ENCODE data around the gene SCARB1. TPM values are rescaled to one million over a fixed set of nuclear protein-coding genes. Genes with fewer than 3 reads are reported as not detected.

SCARB1 gene
- total RNA-seq, 1 experiment from 2014 or later: 27.3 TPM

DNA sequence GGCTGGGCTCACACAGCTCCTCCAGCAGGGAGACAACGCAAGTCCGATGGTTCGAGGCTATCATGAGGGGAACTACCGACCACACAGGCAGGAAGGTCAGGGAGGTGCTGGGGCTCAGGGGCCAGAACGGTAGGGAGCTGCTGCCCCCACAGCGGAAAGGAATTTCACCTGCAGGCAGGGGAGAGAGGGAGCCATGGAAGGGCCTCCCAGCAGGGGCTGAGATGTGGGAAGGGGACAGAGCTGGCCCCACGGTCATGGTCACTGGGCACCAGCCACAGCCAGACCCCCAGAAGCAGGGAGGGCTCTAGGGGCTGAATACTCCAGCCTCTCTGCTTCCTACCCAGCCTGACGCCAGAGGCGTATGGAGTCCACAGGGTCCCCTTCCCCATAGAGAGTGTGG, 103.1 kb downstream of the SCARB1 start:
- DNase-seq (ENCODE audit: low spot score): no peak

DNA sequence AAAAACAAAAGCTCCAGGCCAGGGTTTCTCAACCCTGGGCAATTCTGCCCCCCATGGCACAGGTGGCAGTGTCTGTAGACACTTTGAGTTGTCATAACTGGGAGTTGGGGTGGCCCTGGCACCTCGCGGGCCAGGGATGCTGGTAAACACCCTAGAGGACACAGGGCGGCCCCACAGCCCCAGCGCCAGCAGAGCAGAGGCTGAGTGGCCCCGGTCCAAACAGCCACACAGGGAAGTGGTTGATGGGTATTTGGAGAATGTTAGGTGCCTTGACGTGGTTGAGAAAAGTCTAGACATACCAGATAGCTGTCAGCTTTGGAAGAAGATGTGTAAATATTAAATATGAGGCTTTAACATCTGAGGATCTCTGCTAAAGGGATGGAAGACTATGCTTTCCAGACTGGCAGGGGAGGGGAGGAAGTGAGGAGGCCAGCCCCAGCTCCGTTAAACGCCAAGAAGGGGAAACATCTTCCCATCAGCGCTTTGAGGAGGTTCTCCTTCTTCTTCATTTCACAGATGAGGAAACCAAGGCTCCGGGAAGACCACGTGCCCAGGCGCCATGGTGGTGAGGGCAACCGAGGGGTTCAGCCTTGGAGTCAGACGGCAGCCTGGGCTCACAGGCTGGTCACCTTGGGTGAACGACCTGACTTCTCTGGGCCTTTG, 103.7 kb downstream of the SCARB1 start:
- DNase-seq (ENCODE audit: low spot score): no peak

DNA sequence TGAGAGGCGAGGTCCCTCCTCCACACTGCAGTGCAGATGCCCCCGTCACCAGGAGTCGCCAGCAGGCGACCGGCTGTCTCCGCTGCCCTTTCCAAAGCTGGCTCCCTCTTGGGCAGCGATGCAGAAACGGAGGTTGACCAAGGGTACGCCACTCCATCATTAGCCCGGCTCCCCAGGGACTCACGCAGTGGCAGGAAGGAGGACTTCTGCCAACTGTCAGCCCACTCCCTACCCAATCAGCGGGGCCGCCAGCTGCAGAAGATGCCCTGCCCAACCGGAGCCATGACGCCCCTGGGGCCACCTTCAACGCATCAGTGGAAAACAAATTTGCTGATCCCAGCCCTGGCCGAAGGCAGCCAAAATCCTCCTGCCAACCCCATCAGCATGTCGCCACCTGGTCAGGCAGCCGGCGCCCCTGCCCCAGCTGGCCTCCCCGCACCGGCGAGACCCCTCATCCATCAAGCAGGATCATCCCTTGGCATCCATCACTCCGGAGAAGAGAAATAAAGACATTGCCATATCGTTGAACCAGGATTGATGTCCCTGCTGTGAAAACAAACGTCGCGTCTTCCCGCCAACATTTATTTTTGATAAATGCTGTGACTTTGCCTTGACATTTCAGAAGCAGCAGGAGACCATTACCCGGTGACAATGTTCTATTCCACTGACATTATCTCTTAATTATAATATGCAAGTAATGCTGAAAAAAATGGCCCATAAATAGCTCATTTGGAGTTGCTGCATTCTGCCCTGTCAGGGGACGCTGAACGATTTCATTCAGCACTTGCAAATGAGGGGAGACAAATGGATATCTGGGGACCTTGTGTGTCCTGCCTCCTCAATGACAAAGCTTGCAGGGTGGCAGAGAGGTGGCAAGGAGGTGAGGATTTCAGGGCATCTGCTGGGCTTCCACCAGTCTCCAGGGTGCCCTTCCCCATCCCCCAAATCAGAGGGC, 105.1 kb downstream of the SCARB1 start:
- DNase-seq (ENCODE audit: low spot score): no peak

DNA sequence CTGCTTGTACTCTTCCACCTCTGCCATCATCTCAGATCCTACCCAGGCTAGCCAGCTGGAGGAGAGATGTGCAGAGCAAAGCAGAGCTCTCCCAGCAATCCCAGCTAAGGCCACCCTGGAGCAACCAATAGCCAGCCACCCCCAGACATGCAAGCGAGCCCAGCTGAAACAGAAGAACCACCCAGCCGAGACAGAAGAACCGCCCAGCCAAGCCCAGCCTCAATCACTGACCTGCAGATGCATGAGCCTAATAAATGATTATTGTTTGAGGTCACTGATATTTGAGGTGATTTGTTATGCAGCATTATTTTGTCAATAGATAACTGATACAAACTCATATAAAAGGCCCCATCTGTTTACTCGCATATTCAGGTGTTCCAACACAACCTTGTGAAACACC, 106.3 kb downstream of the SCARB1 start:
- DNase-seq (ENCODE audit: low spot score): no peak

DNA sequence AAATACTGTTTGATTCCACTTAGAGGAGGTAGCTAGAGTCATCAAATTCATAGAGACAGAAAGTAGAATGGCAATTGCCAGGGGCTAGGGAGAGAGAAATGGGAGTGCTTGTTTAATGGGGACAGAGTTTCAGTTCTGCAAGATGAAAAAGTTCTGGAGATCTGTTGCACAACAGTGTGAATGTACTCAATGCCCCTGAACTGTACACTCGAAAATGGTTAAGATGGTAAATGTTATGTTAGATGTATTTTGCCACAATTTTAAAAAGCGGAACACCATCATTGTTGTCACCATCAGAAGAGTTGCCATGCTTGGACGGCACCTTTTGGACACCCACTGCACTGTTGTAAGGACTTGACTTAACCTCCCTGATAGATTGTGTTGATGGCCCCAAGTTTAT, 106.9 kb downstream of the SCARB1 start:
- DNase-seq (ENCODE audit: low spot score): no peak

DNA sequence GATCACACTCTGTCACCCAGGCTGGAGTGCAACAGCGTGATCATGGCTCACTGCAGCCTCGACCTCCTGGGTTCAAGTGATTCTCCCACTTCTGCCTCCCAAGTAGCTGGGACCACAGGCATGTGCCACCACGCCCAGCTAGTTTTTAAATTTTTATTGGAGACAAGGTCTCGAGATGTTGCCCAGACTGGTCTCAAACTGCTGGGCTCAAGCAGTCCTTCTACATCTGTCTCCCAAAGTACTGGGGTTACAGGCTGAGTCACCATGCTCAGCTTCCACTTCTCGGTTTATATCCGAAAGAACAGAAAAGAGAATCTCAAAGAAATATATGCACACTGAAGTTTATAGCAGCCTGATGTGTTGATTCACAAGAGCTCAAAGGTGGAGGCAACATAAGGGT, 107.5 kb downstream of the SCARB1 start:
- DNase-seq (ENCODE audit: low spot score): no peak

DNA sequence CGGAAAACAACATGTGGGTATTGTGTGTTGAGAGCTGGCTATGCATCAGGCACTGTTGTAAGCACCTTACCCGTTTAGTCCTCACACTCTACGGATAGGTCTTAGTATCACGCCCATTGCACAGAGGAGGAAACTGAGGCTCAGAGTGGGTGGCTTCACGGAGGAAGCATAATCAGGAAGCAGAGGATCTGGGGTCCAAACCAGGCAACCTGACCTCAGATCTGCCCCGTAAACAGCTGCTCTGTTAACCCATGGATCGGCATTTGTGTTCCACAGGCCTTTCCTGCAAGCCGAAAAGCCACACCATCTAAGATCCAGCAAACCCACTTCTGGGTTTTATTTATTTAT, 107.9 kb downstream of the SCARB1 start:
- no peak for DNase-seq (ENCODE audit: low spot score)

DNA sequence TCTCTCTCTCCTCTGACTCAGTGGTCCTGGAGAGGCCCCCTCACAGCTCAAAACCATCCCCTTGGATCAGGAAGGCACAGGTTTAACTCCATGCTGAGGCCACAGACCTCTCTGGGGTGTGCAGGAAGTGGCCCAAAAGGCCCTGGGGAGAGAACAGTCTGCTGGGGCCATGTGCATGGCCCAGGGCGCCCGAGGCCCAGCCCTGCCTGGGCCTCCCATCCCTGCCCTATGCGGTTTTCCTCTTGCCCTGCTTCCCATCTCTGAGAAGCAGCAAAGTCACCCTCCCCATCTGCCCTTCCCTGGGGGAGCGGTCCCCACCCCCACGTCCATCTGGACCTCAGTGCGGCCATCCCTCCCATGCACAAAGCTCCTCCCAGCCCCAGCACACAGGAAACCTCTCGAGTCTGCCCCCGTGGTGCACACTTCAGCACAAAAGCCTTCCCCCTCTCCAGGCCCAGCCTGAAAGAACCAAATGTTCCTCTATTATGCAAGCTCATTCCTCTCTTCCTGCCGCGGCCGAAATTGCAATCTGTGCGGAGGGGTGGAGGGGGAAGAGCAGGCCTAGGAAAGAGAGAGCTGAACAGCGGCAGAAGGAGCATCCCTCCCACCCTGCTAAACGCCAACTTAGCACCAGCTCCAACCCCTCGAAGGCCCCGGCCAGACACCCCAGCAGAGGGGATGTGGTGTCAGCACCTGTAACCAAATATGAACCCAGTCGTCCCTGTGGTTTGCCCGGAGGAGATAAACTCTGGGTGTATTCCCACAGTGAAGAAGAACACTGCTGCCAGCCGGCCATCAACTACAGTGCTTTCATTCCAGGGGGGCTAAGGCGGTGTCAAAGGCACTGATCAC, 108.5 kb downstream of the SCARB1 start:
- DNase-seq (ENCODE audit: low spot score): no peak

DNA sequence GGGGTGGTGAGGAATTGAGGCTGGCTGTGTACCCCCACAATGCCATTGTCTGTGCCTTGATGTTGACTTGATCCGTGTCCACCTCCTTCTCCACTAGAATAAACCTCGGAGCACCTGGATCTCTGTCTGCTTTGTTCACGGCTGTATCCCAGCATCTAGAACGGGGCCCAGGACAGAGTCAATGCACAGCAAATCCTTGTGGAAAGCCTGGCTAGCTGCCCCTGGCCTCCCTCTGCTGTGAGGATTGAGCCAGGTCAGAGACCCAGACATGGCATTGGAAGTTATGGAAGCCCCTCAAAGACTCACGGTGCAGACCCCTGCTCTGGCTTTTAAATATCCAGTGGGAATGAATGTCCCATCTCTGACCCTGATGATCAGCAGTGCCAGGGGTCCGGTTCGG, 109.2 kb downstream of the SCARB1 start:
- no peak for DNase-seq (ENCODE audit: low spot score)

DNA sequence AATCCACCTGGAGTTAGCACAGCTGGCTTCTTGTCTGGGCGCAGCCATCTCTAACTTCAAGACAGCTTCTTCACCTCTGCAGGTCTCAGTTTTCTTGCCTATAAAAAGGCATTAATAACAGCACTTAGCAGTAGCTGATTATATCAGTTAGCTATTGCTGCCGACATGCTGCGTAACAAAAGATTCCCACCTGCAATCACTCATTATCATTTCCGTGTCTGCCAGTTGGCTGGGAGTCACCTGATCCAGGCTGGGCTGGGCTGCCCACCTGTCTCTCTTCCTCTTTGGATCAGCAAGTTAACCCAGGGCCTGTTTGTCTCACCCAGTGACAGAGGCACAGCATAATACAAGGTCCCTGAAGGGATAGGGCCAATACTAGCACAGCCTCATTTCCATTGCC, 109.7 kb downstream of the SCARB1 start:
- no peak for DNase-seq (ENCODE audit: low spot score)

DNA sequence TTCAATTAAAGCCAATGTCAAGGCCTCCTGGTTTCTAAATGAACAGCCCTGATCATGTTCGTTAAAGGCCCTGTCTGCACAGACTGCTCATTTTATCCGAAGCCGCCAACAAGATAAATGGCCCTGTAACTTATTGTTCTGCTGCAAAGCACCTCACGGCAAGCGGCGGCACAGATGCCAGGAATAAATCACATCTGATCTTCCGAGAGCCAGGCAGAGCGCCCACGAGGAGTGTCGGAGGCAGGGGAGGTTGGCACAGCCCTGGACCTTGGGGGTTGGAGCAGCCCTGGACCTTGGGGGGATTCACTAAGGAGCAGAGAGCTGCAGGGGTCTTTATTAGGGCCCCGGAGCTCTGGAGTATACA, 110.5 kb downstream of the SCARB1 start:
- no peak for DNase-seq (ENCODE audit: low spot score)

DNA sequence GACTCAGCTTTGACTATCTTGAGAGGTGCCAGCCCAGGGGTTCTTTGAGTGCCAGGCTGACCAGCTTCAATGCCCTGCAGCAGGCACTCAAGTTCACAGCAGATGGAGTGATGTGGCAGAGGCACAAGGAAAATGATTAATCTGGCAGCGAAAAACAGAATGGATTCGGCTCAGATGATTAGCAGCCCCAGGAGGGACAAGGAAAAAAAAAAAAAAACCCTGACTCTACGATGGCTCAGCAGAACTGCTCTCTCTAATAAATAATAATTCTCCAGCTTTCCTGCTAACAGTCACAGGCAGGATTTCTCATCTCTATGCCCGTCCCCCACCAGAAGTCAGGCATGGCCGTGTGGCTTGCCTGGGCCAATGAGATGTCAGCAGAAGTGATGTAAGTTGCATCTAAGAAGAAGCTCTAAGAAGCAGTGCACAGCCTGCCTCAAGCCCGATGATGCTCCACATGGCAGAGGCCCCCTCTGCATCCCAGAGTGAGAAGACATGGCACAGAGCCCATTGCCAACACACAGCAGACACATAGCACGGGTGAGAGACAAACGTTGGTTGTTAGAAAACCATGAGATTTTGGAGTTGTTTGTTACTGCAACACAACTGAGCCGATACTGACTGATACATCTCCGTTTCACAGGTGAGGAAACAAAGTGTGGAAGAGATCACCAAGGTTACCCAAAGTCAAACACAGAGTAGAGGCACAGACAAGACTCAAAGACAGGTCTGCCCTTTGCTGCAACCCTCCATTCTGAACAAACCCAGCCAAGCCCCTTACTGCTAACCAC, 111.0 kb downstream of the SCARB1 start:
- DNase-seq (ENCODE audit: low spot score): peak; percentile 37

DNA sequence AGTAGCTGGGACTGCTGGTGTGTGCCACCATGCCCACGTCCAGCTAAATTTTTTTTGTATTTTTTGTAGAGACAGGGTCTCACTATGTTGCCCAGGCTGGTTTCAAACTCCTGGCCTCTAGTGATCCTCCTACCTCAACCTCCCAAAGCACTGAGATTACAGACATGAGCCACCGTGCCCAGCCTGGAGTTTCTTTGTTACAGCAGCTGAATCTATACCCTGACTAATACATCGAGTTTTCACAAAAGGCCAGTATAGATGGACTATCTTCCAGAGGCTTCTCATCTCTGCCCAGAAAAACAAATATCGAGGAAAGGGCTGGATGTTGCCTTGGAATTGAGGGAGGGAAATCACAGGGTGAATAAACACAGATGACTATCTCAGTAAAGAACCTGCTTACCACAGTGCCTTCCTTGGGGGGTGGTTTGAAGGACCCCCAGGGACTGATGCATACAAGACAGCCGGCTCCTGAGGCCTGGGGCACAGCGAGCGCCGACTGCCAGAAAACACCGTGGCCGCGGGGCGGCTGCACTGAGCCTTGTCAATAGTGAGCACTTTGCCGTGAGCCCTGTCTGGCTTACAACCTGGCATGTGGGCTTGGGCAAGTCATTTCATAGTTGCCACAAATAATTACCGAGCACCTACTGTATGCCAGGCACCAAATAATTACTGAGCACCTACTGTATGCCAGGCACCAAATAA, 111.9 kb downstream of the SCARB1 start:
- DNase-seq (ENCODE audit: low spot score): no peak

DNA sequence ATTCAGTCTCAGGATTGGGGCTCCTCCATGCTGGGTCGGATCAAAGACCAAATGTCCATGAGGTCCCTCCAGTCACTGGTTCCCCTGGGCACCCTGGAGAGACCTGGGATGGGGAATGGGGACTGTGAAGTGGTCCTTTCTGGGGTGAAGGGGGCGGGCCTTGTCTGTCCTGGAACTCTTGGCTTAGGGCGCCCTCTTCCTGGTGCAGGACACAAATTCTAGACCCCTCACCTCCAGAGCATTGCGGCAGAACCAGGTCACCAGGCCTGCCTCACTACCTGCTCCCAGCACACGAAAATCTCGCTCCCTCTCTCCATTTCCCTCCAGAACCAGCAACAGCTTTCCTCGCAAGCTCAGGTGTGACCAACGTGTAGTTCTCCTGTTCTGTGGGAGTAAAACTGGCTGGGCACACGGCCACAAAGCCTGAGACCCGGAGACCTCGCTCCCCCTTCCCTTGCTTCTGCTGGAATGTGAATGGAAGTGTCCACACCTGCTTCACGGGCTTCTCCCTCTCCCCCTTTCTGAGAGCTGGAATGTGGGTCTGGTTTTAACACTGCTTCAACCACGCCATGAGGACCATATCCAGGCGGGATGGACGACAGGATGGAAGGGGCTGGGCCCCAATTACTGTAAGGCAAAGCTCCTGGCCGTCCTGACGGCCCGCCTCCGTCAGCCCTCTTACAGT, 112.7 kb downstream of the SCARB1 start:
- no peak for DNase-seq (ENCODE audit: low spot score)

DNA sequence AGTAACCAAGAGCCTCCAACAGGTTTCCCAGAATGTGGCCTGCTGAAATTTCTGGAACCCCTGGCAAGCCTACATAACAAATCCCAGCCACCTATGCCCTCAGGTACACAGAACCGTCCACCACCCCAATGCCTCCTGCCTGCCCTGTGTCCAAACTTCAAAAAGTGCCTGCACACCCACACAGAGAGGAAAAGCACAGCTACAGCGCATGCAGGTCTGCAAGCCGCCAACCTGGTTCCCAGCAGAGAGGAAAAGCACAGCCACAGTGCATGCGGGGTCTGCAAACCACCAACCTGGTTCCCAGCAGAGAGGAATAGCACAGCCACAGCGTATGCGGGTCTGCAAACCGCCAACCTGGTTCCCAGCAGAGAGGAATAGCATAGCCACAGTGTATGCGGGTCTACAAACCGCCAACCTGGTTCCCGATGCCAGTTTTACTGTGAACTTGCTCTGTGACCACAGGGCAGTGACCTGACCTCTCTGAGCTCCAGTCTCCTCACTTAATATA, 113.5 kb downstream of the SCARB1 start:
- DNase-seq (ENCODE audit: low spot score): no peak

DNA sequence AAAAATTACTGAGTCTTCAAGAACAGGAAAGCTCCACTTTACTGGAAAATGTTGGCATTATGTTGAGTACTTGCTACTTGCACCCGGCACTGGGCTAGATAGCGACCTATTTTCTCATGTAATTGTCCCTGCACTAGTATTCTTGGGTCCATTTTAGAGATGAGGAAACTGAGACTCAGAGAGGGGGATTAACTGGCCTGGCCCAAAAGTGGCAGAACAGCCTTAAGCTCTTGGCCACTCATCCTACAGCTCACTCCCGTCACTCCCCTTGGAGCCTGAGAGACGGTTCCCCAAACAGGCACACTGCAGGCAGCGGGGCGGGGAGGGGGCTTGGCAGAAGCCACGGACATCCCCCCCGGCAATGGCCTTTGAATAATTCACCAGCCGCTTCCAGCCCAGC, 113.9 kb downstream of the SCARB1 start:
- DNase-seq (ENCODE audit: low spot score): no peak

DNA sequence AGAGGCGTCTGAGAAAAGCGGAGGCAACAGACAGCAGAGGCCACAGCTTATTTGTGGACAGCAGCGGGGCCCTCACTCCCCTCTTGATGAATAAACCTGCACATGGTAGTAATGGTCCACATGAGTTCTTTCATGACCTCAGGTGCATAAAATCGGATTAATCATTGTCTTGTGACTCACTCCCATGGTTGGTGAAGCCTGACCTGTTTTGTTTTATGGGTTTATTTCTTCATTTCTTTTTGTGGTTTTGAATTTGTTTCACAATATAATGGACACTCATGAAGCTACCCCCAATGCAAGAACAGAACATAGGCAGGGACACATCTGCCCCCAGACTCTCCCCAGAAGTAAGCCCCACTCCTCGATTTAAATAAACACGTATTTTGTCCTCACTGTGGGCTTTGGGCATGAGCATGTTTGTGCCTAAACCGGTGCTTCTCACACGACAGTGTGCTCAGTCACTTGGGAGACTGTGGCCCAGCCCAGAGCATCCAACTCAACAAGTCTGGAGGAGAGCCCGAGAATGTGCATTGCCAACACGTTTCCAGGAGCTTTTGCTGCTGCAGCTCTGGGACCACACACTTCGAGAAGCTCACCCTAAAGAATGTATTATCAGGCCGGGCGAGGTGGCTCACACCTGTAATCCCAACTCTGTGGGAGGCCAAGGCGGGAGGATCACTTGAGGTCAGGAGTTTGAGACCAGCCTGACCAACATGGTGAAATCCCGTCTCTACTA, 116.1 kb downstream of the SCARB1 start:
- peak; percentile 94 for DNase-seq (ENCODE audit: low spot score)

DNA sequence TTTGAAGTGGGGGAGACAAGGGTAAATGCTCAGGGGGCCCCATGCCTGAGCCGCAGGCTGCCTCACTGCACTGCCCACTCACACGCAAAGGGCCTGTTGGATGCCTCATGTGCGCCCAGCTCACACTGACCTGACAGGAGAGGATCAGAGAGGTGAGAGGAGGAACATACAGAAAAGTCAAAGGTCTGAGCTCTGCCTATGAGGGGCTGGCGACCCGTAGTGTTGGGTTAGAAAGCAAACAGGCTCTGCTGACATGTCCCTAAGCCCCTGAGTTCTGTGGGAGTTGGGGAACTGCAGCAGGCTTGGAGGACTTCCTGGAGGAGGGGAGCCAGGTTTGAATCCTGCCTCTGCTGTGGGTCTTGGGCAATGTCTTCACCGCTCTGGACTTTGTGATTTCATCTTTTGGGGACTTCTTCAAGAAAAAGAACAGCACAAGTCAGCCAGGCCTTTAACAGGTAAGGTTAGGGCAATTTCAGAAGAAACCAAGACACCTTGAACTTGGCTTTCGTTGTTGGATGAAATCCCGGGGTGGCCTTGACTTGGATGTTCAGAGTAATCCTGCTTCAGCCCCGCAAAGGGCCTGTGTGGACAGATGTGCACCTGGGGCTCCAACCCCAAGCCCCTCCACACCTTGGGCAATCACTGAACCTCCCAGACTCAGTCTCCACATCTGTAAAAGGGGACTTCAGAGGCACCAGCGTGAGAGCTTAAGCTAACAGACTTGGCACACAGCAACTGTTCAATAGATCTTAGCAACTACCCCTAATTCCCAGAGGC, 116.8 kb downstream of the SCARB1 start:
- DNase-seq (ENCODE audit: low spot score): no peak
